Sciatic nerve (tissue), 2 donors: ENCODE measurements around the gene SLC12A8. TPM values are rescaled to one million over a fixed set of nuclear protein-coding genes. Genes with fewer than 3 reads are reported as not detected.
A peak's percentile ranks its signal among the peaks of the same experiment; 100 is the strongest.

Experiments
- ATAC-seq: fragments of 200-7000 bp; cut with Tn5 transposase; one replicate; pipeline ENCODE4 v1.9.1; 2020; ENCODE audit warnings: mild to moderate bottlenecking, moderate library complexity
- DNase-seq: peaks from one replicate; pipeline ENCODE4 v3.0.0-alpha.2; 2020; ENCODE audit warnings: low spot score
- intact Hi-C: fragments of 100-400 bp; cut with DNase I; formaldehyde crosslinking; loops from one replicate; pipeline ENCODE4 v1.14.2; 2022
- total RNA-seq: library from RNA; stranded (reverse); fragmentation: NEBNext Ultra II Directional; extraction: Animal tissue kit (Norgen Biotek cat#: 25700); gene quantifications from one replicate; pipeline ENCODE4 v1.2.1, GENCODE V29; 2021
- donor health status: DM: no; HTN: no; CAD: no.
- donor health status: DM: no; HTN: no; CAD: no.

Gene SLC12A8
- total RNA-seq, 1 donor from 2014 or later = 2.5 TPM

DNA sequence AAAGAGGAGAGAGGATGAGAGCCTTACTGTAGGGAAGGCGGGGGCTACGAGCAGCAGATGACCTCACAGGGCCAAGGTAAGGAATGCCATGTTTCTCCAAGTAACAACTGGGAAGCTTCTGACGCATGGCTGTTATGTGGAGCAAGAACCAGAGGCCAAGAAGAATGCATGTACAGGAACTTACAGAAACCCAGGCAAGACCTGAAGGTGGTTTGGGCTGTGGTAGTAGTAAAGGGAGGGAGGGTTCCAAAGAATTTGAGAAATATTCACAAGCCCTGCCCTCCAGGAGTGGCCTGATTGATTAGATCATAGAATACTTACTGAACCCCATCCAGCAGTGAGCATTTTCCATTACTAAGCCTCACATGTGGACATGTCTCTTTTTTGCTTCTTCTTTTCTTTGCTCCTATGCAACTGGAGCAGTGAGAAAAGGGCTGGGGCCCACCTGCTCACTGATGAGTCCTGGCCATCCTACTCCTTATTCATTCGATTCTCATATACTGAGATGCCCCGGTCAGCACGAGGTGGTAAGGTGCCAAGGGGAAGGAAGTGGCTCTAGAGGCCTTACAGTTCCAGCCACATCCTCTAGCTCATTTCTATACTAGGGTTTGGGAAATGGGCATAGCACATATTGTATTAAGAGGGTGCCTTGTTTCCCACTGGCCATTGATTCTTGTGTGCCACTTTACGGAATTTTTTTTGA lies 8.3 kb upstream of the SLC12A8 start:
- ATAC-seq = no peak
- no peak for DNase-seq
- intact Hi-C loops = no loop called here

- ATAC-seq (no peak), DNase-seq (no peak)
- intact Hi-C loops = no loop called here
These were observed 7.6 kb upstream of the SLC12A8 start for GRCh38 chr3:125220183-125220582.

GRCh38 chr3:125219261-125219701 lies 6.7 kb upstream of the SLC12A8 start:
- intact Hi-C loops = no loop called here
- DNase-seq (no peak), ATAC-seq (no peak)

DNA sequence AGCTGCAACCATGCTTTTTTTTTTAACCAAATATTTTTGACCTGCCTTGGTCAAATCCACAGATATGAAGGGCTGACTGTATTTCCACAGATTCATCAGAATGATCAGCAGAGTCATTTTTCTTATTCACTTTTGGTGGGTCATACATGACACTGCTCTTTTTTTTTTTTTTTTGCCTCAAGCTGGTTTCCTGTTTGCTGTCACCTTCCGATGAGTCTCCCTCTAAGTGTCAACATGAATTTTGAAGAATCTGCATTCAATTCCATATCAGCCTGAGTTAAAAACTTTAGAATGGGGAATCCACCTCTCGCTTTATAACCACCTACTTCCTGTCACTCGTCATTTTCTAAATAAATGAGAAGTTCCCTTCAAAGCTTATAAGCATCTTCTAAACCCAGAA lies 2.2 kb upstream of the SLC12A8 start:
- intact Hi-C loops = loop anchor here (5.0 kb wide), 1 partner anchor 1153 kb away; no protein-coding TSS in a partner anchor
- ATAC-seq (no peak), DNase-seq (no peak)

DNA sequence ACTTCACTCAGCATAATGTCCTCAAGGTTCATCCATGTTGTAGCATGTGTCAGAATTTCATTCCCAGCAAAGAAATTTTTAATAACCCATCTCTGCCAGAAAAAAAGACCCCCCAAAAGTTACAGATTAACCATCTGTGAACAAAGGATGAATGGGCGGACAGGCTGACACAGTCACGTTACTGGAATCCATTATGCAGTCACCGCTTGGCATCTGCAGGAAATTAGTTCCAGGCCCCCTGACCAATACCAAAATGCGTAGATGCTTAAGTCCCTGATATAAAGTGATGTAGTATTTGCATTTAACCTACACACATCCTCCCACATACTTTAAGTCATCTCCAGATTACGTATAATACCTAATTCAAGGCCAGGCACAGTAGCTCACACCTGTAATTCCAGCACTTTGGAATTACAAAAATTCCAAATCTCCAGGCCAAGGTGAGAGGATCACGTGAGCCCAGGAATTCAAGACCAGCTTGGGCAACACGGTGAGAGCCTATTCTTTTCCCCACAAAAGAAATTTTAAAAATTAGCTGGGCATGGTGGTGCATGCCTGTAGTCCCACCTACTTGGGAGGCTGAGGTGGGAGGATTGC lies 1.5 kb upstream of the SLC12A8 start:
- no peak for ATAC-seq
- intact Hi-C loops = loop anchor here (5.0 kb wide), 1 partner anchor 1153 kb away; no protein-coding TSS in a partner anchor
- DNase-seq = no peak

- intact Hi-C loops = loop anchor here (5.0 kb wide), 1 partner anchor 1154 kb away; no protein-coding TSS in a partner anchor
- no peak for DNase-seq
- ATAC-seq = no peak
These were observed 812 bp upstream of the SLC12A8 start for GRCh38 chr3:125213364-125213755.

DNA sequence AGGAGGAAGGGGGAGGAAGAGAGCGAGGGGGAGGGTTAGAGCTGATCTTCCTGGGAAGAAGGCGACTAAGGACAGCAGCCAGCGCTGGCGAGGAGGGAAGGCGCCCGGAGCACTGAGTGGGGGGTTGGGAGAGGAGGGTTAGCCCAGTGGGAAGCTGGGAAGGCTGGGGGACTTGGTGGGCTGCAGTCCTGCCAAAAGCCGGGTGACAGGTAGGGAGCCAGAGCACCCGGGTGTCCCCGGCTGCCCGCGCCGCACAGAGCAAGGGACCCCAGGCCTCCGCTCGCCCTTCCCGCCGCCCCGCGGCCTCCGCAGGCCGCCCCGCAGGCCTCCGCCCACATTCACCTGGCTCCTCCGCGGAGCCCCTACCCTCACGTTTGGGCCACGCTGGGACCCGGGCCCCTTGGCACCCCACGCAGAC lies 448 bp downstream of the SLC12A8 start:
- DNase-seq = no peak
- no peak for ATAC-seq
- intact Hi-C loops = loop anchor here (5.0 kb wide), 1 partner anchor 1155 kb away; no protein-coding TSS in a partner anchor

- DNase-seq = no peak
- intact Hi-C loops = loop anchor here (5.0 kb wide), 1 partner anchor 1156 kb away; no protein-coding TSS in a partner anchor
- ATAC-seq = no peak
These were observed 941 bp downstream of the SLC12A8 start for GRCh38 chr3:125211523-125212090.

DNA sequence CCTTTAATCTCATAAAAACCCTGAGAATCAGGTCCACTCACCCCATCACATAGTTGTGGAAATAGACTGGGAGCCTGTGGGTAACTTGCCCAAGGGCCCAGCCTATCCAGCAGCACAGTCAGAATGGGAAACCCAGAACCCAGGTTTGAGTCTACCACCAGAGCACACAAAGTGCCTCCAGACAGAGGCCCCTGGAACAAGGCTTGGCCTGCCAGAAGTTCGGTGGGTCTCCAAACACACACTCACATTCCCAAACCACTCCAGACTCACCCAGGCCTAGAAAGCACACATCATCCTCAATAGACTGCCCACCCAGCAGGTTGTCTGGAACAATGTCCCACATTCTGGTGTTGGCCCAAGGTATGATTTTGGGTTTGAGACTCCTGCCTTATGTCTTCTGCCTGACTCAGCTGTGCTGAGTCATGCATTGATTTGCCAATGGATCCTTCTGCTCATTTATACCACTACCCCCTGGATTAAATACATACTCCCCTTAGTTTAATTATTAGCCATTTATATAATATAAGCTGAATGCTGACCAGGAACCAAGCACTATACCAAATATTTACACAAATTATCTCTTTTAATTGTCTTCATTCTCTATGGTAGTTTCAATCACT lies 4.5 kb downstream of the SLC12A8 start:
- ATAC-seq (no peak), DNase-seq (no peak)
- intact Hi-C loops = no loop called here

DNA sequence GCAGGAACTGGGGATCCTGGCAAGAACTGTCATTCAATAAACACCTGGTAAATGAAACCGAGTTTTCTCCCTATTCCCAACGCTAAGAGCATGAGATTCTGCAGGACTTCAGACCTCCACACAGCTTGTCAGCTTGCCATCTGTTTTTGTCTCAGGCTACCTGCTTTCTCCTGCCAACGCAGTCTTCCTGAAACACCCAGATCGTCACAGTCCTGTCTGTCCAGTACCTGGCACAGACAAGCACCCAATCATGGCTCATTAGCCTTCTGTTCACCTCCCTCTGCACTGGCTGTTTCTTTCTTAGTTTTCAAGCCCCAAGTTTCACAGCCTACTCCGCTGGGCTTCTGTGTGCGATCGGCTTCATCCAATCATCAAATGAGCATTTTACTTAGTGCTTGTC lies 5.0 kb downstream of the SLC12A8 start:
- DNase-seq (no peak), ATAC-seq (no peak)
- intact Hi-C loops = no loop called here

DNA sequence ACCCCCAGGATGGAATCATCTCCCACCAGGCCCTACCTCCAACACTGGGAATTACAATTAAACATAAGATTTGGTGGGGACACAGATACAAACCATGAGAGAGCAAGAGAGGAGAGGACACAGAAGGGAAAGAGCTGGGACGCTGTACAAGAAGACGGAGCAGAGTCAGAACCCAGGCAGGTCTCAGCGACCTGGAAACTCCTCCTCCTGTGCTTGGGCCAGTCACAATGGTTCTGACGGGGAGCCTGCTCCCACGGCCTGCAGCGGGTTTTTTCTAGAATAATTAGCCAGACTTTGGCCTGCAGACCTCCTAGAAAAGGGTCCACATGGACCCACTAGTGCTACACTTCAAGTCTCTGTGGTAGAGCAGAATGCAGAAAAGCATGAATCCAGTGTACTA lies 5.6 kb downstream of the SLC12A8 start:
- DNase-seq (no peak), ATAC-seq (no peak)

DNA sequence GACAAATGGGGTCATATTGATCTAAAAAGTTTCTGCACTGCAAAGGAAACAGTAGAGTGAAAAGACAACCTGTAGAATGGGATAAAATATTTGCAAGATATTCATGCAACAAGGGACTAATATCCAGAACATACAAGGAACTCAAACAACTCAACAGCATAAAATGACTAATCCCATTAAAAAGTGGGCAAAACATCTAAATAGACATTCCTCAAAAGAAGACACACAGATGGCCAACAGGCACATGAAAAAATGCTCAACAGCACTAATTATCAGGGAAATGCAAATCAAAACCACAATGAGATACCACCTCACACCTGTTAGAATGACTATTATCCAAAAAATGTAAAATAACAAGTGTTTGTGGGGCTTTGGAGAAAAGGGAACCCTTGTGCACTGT lies 8.8 kb downstream of the SLC12A8 start:
- intact Hi-C loops = no loop called here
- DNase-seq = no peak
- ATAC-seq = no peak

More for the DNA sequence above, 5.6 kb downstream of the SLC12A8 start:
- intact Hi-C loops = no loop called here

DNA sequence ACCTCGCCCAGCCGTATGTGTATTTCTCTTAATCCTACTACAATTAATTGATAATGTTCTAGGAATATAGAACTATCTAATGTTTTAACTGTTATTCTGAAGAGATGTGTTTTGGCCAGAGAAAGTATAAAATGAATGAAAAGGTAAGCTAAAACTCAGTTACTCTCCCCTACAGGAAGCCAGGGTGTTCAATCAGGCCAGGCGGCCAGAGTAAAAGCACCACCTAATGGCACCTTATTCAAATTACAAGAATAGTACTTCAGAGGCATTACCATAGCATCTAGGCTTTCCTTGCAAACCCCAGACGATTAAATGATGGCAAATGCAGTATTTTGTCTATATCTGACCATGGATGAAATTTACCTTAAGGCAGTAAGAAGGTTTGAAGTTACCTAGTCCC lies 10.4 kb downstream of the SLC12A8 start:
- no peak for ATAC-seq
- no peak for DNase-seq
- intact Hi-C loops = no loop called here

- intact Hi-C loops = no loop called here
- DNase-seq = no peak
- ATAC-seq = no peak
These were observed 11.8 kb downstream of the SLC12A8 start for GRCh38 chr3:125200731-125201139.

- peak; percentile 67 for DNase-seq
- peak; percentile 92 for ATAC-seq
- intact Hi-C loops = no loop called here
These were observed 17.5 kb downstream of the SLC12A8 start for GRCh38 chr3:125194849-125195601.

- DNase-seq = no peak
- no peak for ATAC-seq
- intact Hi-C loops = no loop called here
These were observed 18.3 kb downstream of the SLC12A8 start for GRCh38 chr3:125194061-125194848.

DNA sequence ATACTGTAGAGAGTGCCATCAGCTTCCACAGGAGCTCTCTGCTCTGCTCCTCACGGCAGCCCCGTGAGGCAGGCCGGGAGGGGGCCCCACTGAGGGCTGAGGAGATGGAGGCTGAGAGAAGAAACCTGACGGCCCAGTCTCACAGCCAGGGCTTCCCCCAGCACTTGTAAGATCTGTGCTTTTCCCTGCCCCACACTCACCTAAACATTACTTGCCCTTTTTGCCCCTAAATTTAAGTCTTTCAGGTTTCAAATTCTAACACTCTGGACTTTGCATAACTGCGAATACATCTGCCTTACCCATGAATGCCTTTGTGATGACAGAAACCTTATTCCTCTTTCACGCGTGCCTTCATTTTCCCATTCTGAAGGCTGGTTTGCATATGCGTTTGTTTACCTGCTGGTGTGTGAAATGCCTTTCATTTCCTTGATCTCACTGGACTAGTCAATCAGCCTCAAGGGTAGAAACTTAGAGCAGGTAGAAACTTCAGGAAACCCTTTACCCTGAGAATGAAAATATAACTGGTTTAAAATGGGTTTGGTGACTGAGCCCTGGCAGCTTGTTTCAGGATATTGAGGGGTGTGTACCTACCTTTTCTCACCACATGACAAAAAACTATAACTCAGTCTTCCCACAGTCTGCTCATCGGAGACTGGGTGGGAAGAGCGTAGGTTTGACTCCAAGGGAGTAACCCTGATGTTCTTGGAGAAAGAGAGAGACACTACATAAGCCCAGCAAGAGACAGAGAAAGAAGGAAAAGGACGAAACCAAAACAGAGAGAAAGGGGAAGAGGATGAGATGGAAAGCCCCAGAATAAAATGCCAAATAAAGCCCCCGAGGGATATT lies 20.1 kb downstream of the SLC12A8 start:
- DNase-seq (no peak), ATAC-seq (no peak)
- intact Hi-C loops = no loop called here
